GM12865 (cell line): Measurements from ENCODE around the gene IMPG1.

Experiments used
- DNase-seq: peaks from one replicate; pipeline ENCODE4 v3.0.0; 2010; ENCODE audit warnings: low read depth
- H3K4me3 ChIP-seq: 2 replicates; pipeline ENCODE4 v1.5.1; 2011; ENCODE audit warnings: mild to moderate bottlenecking, low read depth, low read length, control low read depth
- TF ChIP-seq, protein P1 (sequence below): IDR thresholded peaks from 2 replicates; pipeline ENCODE4 v1.5.1; 2011; ENCODE audit warnings: low read length, control low read depth, low read depth, inconsistent platforms; ENCODE audit not compliant: insufficient read depth; ENCODE audit errors: missing control alignments

IMPG1 gene

DNA sequence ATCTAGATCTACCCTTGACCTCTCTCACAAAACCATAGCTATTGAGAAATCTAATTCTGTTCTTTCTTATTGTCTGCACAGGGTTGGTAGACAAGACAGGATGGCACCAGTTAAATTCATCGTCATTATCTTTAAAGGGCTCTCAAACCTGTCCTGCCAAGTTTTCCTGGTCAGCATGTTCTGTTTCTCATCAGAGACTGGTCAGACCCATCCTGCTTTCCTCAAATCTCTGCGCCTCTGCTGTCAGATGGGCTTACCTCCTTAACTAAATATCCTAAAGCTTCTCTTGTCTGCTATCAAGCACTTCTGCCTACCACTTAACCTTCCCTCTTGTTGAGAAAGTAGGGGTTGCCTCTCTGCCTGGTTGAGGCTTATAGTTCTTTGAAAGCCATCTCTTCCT, 198.2 kb downstream of the IMPG1 start:
- no peak for DNase-seq
- no peak overlapping the region for H3K4me3 ChIP-seq
- TF ChIP-seq, protein P1, sequence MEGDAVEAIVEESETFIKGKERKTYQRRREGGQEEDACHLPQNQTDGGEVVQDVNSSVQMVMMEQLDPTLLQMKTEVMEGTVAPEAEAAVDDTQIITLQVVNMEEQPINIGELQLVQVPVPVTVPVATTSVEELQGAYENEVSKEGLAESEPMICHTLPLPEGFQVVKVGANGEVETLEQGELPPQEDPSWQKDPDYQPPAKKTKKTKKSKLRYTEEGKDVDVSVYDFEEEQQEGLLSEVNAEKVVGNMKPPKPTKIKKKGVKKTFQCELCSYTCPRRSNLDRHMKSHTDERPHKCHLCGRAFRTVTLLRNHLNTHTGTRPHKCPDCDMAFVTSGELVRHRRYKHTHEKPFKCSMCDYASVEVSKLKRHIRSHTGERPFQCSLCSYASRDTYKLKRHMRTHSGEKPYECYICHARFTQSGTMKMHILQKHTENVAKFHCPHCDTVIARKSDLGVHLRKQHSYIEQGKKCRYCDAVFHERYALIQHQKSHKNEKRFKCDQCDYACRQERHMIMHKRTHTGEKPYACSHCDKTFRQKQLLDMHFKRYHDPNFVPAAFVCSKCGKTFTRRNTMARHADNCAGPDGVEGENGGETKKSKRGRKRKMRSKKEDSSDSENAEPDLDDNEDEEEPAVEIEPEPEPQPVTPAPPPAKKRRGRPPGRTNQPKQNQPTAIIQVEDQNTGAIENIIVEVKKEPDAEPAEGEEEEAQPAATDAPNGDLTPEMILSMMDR: no peak
